GM18519 (cell line): Measurements from ENCODE around the gene FAM50B.
"Not testable (repeated sequence)": the region's sequence is repeated elsewhere in the genome, so short reads cannot be mapped to it uniquely, and the experiment has no call there.

Experiments
- ATAC-seq: cut with Tn5 transposase; IDR thresholded peaks from one replicate; pipeline ENCODE4 v1.9.1; 2021; ENCODE audit warnings: mild to moderate bottlenecking, moderate library complexity; ENCODE audit not compliant: unreplicated experiment, low FRiP score

FAM50B gene

DNA sequence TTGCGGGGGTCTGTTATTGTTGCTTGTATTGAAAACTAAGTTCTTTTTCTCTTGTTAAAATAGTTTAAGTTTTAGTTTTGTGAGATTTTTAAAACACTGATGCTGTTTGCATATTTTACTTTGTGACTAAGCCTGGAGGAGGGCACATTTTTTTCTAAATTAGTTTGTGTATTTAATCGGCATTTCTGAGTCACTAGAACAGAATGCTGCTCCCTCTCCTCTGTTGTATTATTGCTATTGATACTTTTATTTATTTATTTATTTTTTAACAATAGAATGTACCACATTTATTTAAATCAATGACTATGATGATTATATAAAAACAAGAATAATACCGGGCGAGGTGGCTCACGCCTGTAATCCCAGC lies 5.1 kb upstream of the FAM50B start:
- no peak for ATAC-seq

DNA sequence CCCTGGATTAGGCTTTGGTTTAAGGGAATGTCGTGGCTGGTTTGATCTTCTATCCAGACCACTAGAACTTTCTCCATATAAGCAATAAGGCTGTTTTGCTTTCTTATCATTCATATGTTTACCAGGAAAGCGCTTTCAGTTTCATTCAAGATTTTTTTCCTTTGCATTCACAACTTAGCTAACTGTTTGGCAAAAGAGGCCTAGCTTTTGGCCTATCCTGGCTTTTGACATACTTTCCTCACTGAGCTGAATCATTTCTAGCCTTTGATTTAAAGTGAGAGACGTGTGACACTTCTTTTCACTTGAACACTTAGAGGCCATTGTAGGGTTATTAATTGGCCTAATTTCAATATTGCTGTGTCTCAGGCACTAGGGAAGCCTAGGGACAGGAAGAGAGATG lies 1.7 kb upstream of the FAM50B start:
- no peak for ATAC-seq

DNA sequence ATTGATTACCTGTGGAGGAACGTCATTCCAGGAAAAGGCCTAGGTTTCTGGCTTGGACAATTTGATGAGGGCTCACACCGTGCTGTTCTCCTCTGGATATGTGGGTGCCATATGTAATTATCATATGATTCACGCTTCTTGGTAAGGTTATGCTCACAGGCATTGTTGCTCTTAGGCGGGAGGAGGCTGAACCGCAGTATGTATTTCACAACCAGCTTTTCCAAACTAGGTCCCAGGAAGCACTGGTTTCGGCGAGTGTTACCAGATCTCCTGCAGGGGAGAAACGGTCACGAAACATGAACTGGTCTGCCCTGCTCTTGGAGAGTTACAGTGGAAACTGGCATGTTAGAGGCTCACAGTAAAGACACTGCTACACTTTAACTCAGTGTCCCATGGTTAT lies 793 bp upstream of the FAM50B start:
- ATAC-seq: no peak

DNA sequence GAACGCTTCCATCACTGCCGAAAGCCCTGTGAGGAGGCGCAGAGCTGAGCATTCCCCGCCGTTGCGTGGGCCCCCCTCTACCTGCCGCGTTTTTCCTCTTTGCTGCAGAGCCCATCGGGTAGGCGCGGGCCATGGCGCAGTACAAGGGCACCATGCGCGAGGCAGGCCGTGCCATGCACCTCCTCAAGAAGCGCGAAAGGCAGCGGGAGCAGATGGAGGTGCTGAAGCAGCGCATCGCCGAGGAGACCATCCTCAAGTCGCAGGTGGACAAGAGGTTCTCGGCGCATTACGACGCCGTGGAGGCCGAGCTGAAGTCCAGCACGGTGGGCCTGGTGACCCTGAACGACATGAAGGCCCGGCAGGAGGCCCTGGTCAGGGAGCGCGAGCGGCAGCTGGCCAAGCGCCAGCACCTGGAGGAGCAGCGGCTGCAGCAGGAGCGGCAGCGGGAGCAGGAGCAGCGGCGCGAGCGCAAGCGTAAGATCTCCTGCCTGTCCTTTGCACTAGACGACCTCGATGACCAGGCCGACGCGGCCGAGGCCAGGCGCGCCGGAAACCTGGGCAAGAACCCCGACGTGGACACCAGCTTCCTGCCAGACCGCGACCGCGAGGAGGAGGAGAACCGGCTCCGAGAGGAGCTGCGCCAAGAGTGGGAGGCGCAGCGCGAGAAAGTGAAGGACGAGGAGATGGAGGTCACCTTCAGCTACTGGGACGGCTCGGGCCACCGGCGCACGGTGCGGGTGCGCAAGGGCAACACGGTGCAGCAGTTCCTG lies 693 bp downstream of the FAM50B start:
- no peak for ATAC-seq

DNA sequence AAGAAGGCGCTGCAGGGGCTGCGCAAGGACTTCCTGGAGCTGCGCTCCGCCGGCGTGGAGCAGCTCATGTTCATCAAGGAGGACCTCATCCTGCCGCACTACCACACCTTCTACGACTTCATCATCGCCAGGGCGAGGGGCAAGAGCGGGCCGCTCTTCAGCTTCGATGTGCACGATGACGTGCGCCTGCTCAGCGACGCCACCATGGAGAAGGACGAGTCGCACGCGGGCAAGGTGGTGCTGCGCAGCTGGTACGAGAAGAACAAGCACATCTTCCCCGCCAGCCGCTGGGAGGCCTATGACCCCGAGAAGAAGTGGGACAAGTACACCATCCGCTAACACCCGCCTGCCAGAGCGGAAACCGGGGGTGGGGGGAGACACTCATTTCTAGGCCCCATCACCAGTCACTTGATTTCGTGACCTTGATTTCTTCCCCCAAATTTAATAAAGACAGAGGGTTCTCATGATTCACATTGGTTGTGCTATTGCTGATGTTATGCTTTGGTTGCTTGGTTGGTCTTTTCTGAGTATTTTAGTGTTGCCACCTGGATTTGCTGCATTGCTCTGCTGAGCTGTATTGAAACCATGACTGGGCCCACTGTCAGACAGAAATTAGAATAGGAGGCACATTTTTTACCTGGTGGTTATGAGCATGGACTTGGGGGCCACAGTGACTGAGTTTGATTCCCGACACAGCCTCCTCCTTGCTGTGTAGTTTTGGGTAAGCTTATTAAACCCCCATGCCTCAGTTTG lies 1.5 kb downstream of the FAM50B start:
- no peak for ATAC-seq

DNA sequence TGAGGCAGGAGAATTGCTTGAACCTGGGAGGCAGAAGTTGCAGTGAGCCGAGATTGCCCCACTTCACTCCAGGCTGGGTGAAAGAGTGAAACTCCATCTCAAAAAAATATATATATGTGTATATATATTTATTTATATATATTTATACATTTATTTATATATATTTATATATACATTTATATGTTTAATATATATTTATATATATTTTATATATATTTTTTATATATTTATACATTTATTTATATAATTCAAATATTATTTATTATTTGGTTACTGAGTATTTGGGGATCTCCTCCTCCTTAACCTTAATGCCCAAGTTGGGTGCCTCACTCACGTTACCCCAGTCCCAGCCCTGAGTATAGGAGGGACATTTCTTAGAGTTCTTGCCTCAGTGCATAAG lies 2.7 kb downstream of the FAM50B start:
- no peak for ATAC-seq

DNA sequence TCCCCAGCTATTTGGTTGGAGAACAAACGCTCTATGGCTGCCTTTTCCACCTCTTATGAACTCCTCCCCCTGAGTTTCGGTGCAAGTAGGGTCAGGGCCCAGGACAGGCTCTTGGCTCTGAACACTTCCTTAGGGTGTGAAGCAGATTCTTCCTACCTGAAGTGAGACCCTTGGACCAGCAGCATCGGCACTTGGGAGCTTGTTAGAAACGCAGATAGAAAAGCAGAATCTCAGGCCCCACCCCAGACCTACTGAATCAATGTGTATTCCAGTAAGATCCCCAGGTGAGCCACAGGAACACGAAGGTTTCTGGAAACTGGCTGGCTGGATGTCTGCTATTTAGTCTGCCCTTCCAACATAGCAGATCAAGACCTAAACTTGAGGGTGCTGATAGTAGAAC lies 3.2 kb downstream of the FAM50B start:
- no peak for ATAC-seq

DNA sequence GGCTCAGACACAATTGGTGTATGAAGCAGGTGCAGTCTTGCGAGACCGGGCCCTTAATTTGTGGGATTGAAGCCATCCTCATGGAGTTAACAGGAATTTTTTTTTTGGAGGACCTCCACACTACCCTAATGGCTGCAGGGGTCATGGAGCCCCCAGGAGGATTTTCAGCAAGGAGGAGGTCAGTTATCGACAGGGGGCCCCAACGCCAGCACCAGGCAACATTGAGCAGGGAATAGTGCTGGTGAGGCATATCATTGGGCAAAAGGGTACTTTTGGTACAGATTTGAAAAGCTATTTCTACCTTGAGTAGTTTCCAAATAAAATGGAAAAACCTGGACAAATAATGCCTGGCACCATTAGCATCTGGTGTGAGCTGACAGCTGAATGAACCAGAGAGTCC lies 6.7 kb downstream of the FAM50B start:
- no peak for ATAC-seq

DNA sequence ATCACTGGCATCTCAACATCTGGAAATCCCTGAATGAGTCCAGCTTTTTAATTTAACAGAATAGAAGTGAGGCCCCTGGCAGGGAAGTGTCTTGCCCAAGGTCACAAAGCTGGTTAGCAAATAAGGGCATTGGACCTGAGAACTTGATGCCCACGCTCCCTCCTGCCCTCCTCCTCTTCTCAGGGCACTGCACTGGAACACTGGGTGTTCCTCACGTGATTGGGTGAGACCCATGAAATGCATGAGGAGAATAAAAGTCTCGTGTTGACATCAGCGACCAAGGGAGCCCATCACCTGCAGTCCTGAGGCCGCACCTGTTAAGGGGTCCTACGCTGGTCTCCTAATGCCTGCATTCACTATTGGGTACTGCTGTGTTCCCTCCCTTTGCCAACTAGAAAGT lies 7.4 kb downstream of the FAM50B start:
- no peak for ATAC-seq

DNA sequence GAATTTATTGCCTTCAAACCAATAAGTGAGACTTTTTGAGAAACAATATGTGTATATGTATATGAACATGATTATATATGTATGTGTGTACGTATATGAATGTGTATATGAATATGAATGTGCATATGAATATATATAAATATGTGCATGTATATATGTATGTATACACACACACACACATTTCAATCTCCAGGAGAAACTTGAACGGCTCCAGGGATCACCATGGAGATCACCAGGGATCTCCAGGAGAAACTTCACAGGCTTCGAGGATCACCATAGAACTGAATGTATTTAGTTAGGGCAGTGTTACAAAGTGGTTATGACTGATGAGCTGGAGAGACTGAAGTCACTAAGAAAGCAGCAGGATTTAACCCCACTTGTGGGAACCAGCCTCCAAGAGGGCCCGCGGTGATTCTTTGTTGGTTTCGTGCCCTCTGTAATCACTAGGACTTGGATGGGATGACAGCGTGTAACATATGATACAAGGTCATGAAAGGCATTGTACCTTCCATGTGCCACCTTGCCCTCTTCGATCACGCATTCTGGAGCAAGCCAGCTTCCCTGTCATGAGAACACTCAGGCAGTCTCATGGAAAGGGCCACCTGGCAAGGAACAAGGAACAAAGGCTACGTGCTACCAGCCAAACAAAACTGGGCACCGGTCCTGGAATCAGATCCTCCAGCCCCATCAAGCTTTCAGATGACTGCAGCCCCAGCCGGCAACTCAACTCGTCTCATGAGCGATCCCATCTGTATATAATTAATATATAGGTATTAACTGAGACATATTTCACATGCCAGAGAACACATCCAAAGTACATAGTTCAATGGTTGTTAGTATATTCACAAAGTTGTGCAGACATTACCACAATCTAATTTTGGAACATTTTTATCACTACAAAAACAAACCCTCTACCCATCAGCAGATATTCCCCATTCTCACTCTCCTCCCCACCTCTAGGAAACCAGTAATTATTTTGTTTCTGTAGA lies 8.6 kb downstream of the FAM50B start:
- no peak for ATAC-seq

DNA sequence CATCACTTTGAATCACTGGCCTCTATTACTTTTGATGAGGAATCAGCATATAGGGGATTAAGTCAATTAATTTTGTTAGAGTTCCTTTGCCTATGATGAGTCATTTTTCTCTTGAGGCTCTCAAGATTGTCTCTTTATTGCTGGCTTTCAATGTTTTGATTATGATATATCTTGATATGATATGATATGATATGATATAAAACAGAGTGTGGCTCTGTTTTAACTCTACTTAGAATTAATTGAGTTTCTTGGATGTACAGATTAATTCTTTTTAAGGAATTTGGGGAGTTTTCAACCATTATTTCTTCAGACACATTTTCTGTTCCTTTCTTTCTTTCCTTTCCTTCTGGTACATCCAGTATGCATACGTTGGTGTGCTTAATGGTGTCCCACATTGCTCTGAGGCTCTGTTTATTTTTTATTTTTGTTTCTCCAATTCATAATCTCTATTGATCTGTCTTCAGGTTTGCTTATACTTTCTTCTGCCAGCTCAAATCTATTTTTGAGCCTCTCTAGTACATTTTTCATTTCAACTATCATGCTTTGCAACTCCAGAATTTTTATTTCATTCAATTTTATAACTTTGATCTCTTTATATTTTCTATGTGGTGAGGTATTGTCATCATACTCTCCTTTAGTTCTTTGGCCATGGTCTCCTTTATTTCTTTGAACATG lies 10.8 kb downstream of the FAM50B start:
- no peak for ATAC-seq

DNA sequence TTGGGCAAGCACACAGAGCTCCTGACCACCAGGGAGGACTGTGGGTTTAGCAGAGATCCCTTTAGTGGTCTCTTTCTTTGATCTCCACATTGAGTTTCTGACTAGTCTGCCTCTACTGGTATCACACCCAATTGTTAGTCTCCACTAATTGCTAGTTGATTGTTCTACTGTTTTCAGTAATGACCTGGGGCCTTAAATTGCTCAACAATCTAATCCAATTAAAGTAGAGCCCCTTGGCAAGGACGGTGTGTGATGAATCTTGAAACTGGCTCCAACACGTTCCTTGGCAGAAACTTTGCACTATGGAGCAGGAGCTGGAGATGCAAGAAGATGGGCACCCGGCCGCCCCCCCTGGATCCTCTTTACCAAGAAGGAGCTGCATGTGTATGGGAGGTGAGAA lies 12.3 kb downstream of the FAM50B start:
- ATAC-seq: no peak

DNA sequence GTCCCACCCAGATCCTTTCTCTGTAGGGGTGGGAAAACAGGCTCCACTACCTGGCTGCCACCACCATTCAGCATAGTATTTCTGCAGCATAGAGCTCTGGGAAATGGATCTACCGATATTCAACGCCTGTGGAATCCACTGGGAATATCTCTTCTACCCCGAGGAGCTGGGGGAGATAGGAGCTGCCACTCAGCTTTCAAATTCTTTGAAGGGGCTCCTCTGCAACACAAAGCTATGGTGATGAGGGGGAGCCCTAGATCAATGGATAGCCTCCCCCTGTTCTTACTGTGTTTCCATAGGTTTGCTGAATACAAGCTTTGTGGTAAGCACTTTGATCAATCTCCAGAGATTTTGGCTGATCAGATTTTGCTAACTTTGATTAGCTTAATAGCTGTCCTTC lies 12.9 kb downstream of the FAM50B start:
- ATAC-seq: no peak

DNA sequence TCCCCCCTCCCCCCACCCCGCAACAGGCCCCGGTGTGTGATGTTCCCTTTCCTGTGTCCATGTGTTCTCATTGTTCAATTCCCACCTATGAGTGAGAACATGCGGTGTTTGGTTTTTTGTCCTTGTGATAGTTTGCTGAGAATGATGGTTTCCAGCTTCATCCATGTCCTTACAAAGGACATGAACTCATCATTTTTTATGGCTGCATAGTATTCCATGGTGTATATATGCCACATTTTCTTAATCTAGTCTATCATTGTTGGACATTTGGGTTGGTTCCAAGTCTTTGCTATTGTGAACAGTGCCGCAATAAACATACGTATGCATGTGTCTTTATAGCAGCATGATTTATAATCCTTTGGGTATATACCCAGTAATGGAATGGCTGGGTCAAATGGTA lies 14.1 kb downstream of the FAM50B start:
- ATAC-seq: not testable (repeated sequence)

DNA sequence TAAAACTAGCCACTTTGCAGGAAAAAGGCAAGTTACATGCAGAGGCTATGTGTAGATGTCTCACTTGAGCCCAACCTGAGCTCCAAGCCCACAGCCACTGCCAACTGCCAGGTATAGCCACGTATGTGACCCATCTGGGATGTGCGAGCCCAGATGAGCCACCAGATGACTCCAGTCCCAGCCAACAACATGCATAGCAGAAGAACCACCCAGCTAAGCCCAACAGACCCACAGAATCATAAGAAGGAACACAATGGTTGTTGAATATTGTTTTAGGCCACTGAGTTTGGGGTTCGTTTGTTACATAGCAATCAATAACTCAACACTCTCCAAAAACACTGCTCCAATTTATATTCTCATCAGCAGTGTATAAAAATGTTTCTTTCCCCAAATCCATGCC lies 16.3 kb downstream of the FAM50B start:
- ATAC-seq: no peak

DNA sequence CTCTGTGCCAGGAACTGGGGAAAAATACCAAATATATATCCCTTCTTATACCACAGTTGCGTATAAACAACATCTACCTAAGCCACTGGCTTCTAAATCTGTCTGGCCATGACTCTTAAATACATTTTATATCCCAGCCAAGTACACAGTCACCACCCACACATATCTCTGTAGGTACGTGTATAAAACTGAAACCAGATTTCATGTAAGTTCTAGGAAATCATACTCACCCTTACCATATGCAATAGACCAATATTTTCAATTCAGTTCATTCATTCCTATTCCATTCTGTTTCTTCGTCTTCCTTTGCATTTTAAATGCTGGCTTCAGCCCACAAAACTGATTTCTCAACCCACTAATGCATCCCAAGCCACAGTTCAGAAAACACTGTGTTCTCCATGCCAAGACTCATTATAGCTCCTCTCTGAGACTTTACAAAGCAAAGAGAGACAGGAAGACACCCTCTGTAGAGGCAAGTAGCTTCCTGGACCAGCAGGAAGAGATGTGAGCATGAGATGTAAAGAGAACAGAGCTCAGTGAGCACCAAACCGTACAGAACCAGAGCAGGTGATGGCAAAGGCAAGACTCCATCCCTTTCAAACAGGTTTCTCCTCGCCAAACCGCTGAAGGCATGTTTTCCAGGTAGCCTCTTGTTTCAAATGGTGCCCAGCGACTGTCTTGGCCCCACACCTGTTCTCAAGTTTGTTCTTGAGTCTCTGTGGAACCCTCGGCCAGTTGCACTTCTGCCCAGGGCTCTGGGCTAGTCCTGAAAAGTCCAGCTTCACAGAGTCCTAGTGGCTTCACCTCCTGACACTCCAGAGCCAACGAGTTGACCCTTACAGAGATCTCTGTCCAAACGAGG lies 18.7 kb downstream of the FAM50B start:
- no peak for ATAC-seq

DNA sequence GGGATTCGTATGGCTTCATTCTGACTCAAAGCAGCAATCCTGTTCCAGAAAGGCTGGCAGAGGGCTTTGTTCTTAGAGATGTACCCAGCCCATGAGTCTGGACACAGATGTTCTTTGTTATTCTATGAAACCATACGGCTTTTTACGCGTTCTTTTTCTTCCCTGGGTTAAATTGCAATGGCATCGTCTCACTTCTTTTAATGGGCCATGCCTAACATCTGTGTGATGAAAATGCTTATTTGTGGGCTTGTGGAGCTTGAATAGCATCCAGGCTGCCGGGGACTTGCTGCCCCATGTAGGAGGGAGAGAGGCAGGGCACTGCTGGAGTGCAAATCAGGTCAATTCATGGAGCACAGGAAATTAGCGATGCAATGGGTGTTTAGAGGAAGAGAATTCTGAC lies 19.4 kb downstream of the FAM50B start:
- ATAC-seq: no peak

DNA sequence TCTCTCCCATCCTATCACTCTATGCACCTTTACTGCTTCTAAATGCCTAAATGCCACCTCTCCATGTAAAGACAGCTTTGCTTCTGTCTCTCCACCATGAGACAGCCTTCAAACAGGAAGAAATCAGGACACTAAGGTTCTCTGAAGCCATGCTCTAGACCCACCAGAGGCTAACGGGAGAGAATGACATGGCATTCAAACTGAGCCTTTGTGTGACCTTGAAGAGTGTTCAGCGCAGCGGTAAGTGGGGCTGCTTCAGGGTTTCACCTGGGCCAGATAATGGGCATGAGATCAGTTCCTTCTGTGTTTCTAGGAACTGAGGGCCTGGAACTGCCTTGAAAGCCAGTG lies 20.1 kb downstream of the FAM50B start:
- no peak for ATAC-seq

DNA sequence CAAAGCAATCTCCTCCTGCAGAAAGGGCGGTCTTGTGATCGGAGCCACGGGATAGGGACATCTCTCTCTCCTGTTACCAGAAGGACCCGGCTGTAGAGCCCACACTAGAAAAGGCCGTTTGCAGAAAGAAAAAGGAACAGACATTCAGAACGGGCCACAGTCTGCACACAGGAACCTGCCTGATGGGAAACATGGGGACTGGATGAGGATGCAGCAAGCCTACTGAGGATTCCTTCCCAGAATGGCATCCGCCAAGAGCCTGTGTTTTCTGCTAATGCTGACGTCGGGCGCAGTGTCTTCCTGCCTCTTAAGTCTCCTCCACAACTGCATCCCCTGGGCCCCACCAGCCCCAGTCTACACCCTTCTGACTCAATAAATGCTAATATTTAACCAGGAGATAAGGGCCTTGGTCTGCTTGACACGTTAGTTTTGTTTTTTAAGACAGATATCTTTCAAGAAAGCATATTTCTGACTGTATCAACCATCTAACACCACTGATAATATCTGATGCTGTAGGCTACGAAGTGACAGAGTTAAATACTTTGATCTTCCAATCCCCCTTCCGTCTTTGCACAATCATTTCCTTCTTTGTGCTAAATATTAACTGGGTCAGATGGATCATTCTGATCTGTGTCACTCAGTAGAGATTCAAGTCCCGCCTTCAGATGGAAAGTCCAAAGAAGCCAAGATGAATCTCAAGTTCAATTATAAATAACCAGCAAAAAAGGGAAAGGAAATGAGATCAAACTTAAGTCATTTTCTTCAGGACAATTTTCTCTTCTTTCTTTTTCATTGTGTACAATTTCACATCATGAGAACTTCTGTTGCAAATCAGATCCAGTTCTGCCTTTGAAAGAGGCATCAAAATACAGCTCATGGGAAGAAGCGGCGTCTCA lies 20.7 kb downstream of the FAM50B start:
- no peak for ATAC-seq
